Erythroblast (primary cell): ENCODE measurements around the gene ZNF727.
"Not testable (repeated sequence)": the region's sequence is repeated elsewhere in the genome, so short reads cannot be mapped to it uniquely, and the experiment has no call there.

ENCODE experiments used
- DNase-seq, 2 experiments: peaks; one replicate each; lab custom pipeline; 2025; lab: John Stamatoyannopoulos, UW
- GATA1 ChIP-seq: IDR thresholded peaks from 2 replicates; pipeline ENCODE4 v1.6.1; 2011; ENCODE audit warnings: low read depth, mild to moderate bottlenecking, control low read depth, low read length, moderate library complexity
- POLR2A ChIP-seq: IDR thresholded peaks from 2 replicates; pipeline ENCODE4 v1.6.1; 2011; ENCODE audit warnings: mild to moderate bottlenecking, low read length

The ZNF727 gene

DNA sequence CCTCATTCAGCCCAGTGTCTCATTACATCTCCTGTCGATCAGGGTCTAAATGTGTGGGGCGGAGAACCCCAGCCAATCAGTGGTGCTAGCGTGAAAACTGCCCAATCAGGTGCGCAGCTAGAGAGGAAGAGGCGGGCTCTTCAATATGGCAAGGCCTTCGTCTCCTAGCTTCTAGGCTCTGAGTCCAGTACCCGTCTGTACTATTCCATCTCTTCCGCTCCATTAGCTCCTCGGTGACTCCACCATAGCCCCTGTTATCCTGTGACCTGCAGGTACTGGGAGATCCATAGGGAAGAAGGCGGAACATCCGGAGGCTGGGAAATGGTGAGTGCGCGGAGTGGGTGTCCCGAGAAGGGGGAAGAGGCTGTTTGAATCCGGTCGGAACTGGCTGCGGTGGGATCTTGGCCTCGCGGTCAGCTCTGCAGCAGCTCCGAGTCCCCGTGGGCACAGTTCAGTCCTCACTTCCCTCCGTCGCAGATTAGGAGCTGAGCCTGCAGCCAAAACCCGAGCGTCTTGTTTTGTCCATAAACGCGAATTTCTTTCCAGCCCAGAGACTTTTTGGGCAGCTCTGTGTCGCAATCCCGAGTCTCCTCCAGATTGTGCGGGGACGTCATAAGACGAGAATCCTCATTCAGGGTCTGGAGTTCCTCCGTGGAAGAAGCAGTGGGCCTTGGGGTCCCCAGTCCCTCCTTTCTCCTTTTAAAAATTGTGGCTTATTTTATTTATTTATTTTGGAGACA lies at the start of gene ZNF727:
Gene ZNF727 (plus strand): TSS at position 134 of the 740 bp plus-strand sequence. CDS start 188 bp downstream, at position 322.
- no peak for DNase-seq
- TF ChIP-seq GATA1 (no peak), POLR2A (no peak)

DNA sequence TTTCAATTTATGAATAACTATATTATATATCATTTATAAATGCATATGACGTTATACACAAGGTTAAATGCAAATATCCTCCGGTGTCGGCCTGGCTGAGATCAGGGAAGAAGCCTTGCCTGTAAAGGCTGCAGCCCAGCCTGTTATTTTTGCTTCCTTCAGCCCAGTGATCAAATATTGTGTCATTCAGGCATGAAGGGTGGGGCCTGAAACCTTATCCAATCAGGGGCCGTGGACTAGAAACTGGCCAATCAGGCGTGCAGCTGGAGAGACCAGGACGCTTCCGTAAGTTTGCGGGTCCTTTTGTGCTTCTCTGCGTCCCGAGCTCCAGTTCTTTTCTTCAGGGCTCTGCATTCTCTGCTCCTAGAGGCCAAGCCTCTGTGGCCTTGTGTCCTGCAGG lies 46.7 kb upstream of the ZNF727 start, which contains the start of gene ZNF722:
Gene ZNF722 (plus strand): TSS at position 301 of the 400 bp plus-strand sequence. CDS start 113 bp downstream, outside the sequence.
- TF ChIP-seq GATA1: no peak
- TF ChIP-seq POLR2A: no peak
- DNase-seq: no peak

DNA sequence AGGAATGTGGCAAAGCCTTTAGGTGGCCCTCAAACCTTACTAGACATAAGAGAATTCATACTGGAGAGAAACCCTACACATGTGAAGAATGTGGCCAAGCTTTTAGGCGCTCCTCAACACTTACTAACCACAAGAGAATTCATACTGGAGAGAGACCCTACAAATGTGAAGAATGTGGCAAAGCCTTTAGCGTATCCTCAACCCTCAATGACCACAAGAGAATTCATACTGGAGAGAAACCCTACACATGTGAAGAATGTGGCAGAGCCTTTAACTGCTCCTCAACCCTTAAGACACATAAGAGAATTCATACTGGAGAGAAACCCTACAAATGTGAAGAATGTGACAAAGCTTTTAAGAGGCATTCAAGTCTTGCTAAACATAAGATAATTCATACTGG lies 29.7 kb upstream of the ZNF727 start:
- not testable (repeated sequence) for DNase-seq

DNA sequence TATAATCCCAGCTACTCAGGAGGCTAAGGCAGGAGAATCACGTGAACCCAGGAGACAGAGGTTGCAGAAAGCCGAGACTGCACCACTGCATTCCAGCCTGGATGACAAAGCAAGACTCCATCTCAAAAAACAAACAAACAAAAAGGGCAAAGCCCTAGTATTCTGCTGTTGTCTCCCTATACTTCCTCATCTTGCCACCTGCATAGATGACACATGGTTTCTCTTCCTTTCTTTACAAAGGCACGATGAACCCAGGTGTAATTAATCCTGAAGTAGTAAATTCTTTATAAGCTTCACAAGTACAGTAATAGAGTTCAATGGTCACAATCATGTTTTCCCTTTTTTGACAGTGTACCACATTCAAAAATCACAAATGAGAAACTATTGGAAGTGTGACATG lies 9.8 kb upstream of the ZNF727 start:
- no peak for DNase-seq
- TF ChIP-seq POLR2A (no peak), GATA1 (no peak)

DNA sequence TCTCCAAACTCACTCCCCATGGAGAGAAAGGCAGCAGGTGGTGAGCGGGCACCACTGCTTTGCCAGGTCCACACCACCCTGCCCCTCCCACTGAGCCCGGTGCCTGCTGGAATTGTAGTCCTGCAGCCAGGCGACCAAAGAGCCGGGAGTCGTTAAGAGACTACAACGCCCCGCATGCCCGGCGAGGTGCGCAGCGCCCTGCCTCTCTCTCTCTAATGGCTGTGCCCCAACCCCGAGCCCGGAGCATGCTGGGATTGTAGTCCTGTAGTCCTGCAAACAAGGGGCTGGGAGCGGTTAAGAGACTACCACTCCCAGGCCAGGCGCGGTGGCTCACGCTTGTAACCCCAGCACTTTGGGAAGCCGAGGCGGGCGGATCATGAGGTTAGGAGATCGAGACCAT lies 8.1 kb upstream of the ZNF727 start:
- TF ChIP-seq POLR2A (no peak), GATA1 (no peak)
- no peak for DNase-seq

DNA sequence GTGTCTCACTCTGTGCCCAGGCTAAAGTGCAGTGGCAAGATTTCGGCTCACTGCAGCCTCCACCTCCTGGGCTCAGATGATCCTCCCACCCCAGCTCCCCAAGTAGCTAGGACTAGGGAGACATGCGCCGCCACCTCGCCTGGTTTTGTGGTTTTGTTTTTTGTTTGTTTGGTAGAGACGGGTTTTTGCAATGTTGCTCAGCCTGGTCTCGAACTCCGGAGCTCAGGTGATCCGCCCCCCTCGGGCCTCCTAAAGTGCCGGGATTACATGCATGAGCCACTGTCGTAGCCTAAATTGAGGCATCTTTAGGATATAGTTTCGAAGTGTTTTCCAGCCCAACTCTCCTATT lies 781 bp downstream of the ZNF727 start:
- DNase-seq: no peak
- no peak for TF ChIP-seq POLR2A
- no peak for TF ChIP-seq GATA1

DNA sequence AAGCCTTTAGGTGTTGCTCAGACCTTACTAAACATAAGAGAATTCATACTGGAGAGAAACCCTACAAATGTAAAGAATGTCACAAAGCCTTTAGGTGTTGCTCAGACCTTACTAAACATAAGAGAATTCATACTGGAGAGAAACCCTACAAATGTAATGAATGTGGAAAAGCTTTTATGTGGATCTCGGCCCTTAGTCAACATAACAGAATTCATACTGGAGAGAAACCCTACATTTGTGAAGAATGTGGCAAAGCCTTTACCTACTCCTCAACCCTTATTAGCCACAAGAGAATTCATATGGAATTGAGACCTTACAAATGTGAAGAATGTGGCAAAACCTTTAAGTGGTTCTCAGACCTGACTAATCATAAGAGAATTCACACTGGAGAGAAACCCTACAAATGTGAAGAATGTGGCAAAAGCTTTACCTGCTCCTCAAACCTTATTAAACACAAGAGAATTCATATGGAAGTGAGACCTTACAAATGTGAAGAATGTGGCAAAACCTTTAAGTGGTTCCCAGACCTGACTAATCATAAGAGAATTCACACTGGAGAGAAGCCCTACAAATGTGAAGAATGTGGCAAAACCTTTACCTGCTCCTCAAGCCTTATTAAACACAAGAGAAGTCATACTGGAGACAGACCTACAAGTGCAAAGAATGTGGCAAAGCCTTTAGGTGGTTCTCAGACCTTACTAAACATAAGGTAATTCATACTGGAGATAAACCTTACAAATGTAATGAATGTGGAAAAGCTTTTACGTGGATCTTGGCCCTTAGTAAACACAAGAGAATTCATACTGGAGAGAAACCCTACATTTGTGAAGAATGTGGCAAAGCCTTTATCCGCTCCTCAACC lies 32.8 kb downstream of the ZNF727 start:
- not testable (repeated sequence) for DNase-seq

DNA sequence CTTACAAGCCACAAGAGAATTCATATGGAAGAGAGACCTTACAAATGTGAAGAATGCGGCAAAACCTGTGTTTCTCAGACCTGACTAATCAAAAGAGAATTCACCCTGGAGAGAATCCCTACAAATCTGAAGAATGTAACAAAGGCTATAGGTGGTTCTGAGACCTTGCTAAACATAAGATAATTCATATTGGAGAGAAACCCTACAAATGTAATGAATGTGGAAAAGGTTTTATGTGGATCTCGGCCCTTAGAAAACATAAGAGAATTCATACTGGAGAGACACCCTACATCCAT lies 33.4 kb downstream of the ZNF727 start:
- no peak for DNase-seq
- TF ChIP-seq GATA1 (no peak), POLR2A (no peak)

DNA sequence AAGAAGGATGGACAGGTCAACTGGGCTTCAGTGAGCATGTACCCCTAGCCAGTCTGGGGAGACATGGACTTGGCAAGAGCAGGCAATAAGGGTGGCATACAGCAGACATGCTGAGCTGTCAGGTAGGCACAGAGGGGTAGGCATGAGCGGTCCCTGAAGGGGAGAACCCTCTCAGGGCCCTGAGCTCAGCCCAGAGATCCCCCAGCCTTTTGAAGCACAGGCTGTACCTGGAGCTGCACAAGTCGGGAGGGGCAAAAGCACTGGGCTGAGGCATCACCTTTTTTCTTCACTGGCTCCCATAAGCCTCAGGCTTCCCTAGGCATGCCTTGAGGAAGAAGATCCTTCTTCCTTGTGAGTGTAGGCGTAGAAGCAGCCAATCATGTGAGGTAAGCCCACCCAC lies 42.3 kb downstream of the ZNF727 start:
- no peak for DNase-seq
- no peak for TF ChIP-seq GATA1
- no peak for TF ChIP-seq POLR2A

DNA sequence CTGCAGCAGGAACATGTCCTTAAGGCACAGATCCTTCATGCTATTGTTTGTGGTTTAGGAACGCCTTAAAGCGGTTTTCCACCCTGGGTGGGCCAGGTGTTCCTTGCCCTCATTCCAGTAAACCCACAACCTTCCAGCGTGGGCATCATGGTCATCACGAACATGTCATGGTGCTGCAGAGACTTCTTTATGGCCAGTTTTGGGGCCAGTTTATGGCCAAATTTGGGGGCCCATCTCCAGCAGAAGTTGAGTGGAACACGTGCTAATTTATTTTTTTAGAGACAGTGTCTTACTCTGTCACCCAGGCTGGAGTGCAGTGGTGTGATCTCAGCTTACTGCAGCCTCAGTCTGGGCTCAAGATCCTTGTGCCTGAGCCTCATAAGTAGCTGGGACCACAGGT lies 43.6 kb downstream of the ZNF727 start:
- not testable (repeated sequence) for DNase-seq
